GM23338 (cell line): ENCODE results near the gene RNF217. TPM values are rescaled to one million over a fixed set of nuclear protein-coding genes. Genes with fewer than 3 reads are reported as not detected.

Experiments
- ATAC-seq: fragments of 200-7000 bp; cut with Tn5 transposase; 3 replicates; pipeline ENCODE4 v1.9.1; 2020
- DNase-seq: peaks from one replicate; pipeline ENCODE4 v3.0.0-alpha.2; 2015; ENCODE audit warnings: low spot score
- H2AFZ ChIP-seq: fragments of 200-600 bp; sonication (generic); 2 replicates; pipeline ENCODE4 v1.8.0; 2016; ENCODE audit warnings: antibody characterized with exemption, mild to moderate bottlenecking, moderate library complexity
- H3F3A ChIP-seq: fragments of 200-600 bp; sonication (generic); replicated peaks from 2 replicates; pipeline ENCODE4 v1.8.0; 2017; ENCODE audit warnings: antibody characterized with exemption, mixed run types, low read depth
- H3K27ac ChIP-seq: fragments of 200-600 bp; sonication (generic); 2 replicates; pipeline ENCODE4 v1.6.1; 2016; ENCODE audit warnings: low read depth
- H3K27me3 ChIP-seq: fragments of 200-600 bp; sonication (generic); 2 replicates; pipeline ENCODE4 v1.8.0; 2016; ENCODE audit warnings: mild to moderate bottlenecking, mixed run types, moderate library complexity; ENCODE audit not compliant: insufficient read depth
- H3K36me3 ChIP-seq: fragments of 200-600 bp; sonication (generic); 2 replicates; pipeline ENCODE4 v1.8.0; 2016; ENCODE audit warnings: mild to moderate bottlenecking; ENCODE audit not compliant: insufficient read depth
- H3K4me1 ChIP-seq: fragments of 200-600 bp; sonication (generic); 2 replicates; pipeline ENCODE4 v1.8.0; 2016; ENCODE audit warnings: mild to moderate bottlenecking, moderate library complexity; ENCODE audit not compliant: insufficient read depth
- H3K4me2 ChIP-seq: fragments of 200-600 bp; sonication (generic); 2 replicates; pipeline ENCODE4 v1.7.1; 2017; ENCODE audit warnings: mixed run types
- H3K4me3 ChIP-seq: fragments of 200-600 bp; sonication (generic); 2 replicates; pipeline ENCODE4 v1.6.1; 2016; ENCODE audit warnings: mixed run types
- H3K79me2 ChIP-seq: fragments of 200-600 bp; sonication (generic); replicated peaks from 2 replicates; pipeline ENCODE4 v1.8.0; 2017; ENCODE audit warnings: mild to moderate bottlenecking; ENCODE audit not compliant: insufficient read depth
- H3K9me2 ChIP-seq: fragments of 200-600 bp; sonication (generic); 2 replicates; pipeline ENCODE4 v1.8.0; 2017; ENCODE audit not compliant: insufficient read depth
- H4K20me1 ChIP-seq: fragments of 200-600 bp; sonication (generic); replicated peaks from 2 replicates; pipeline ENCODE4 v1.8.0; 2017; ENCODE audit warnings: mild to moderate bottlenecking; ENCODE audit not compliant: insufficient read depth
- H3K27ac Mint-ChIP-seq: 2 replicates; pipeline ENCODE4 v1.8.0; 2020; ENCODE audit warnings: inconsistent platforms, mild to moderate bottlenecking, moderate library complexity, mixed read lengths
- H3K27me3 Mint-ChIP-seq: 3 replicates; pipeline ENCODE4 v1.8.0; 2022; ENCODE audit warnings: low read depth, mild to moderate bottlenecking, moderate library complexity, mixed read lengths, inconsistent platforms; ENCODE audit not compliant: insufficient read depth, poor library complexity
- H3K36me3 Mint-ChIP-seq: 3 replicates; pipeline ENCODE4 v1.8.0; 2021; ENCODE audit warnings: low read depth, mild to moderate bottlenecking, inconsistent platforms, moderate library complexity, mixed read lengths
- H3K4me1 Mint-ChIP-seq: 3 replicates; pipeline ENCODE4 v1.8.0; 2020; ENCODE audit warnings: mild to moderate bottlenecking, inconsistent platforms, mixed read lengths
- H3K4me3 Mint-ChIP-seq: 3 replicates; pipeline ENCODE4 v1.8.0; 2021; ENCODE audit warnings: moderate library complexity, mild to moderate bottlenecking, inconsistent platforms, mixed read lengths
- H3K9me3 Mint-ChIP-seq: 3 replicates; pipeline ENCODE4 v1.8.0; 2020; ENCODE audit warnings: moderate library complexity, mild to moderate bottlenecking, inconsistent platforms, mixed read lengths
- EZH2 ChIP-seq: fragments of 200-600 bp; sonication (generic); IDR thresholded peaks from one replicate; pipeline ENCODE4 v1.8.0; 2017; ENCODE audit warnings: antibody characterized with exemption, mild to moderate bottlenecking, low read depth; ENCODE audit not compliant: unreplicated experiment
- JUNB ChIP-seq: IDR thresholded peaks from one replicate; pipeline ENCODE4 v1.6.1; 2016; ENCODE audit warnings: antibody characterized with exemption; ENCODE audit not compliant: unreplicated experiment
- STAT1 ChIP-seq: IDR thresholded peaks from one replicate; pipeline ENCODE4 v1.6.1; 2016; ENCODE audit warnings: antibody characterized with exemption; ENCODE audit not compliant: unreplicated experiment
- ZNF331 ChIP-seq: fragments of 250-450 bp; sonication (Bioruptor Pico); IDR thresholded peaks from 2 replicates; pipeline ENCODE4 v1.5.0; 2020; ENCODE audit warnings: low read depth, mild to moderate bottlenecking, moderate library complexity
- polyA plus RNA-seq: library from polyadenylated mRNA; unstranded; fragments of >200 nt; fragmentation: Nextera tagmentation; extraction: Ambion mirVana; gene quantifications from 2 replicates; pipeline ENCODE4 v1.2.1, GENCODE V29; 2016
- total RNA-seq: library from RNA; depleted of rRNA; stranded (reverse); fragments of >200 nt; shearing (Covaris generic); gene quantifications from 2 replicates; pipeline ENCODE4 v1.2.3, GENCODE V29; 2014
- TF ChIP-seq, protein P1 (sequence below), 2 experiments: fragments of 200-600 bp in 1 of 2; sonication (generic) in 1 of 2; conservative IDR thresholded peaks; 2 replicates each; pipeline versions ENCODE4 v1.5.1 to v1.6.1; 2016 to 2017; ENCODE audit warnings: antibody characterized with exemption in 2 of 2, low read depth in 2 of 2, mild to moderate bottlenecking in 2 of 2, moderate library complexity in 1 of 2
- TF ChIP-seq, protein P2 (sequence below): fragments of 250-450 bp; sonication (Bioruptor Pico); IDR thresholded peaks from 2 replicates; pipeline ENCODE4 v1.5.0; 2020; ENCODE audit warnings: mild to moderate bottlenecking, moderate library complexity
- TF ChIP-seq, protein P3 (sequence below): IDR thresholded peaks from one replicate; pipeline ENCODE4 v1.6.1; 2018; ENCODE audit warnings: antibody characterized with exemption; ENCODE audit not compliant: unreplicated experiment

RNF217 gene
- total and polyA plus RNA-seq, 2 experiments from 2014 or later, result 1.7 to 6.2 TPM

DNA sequence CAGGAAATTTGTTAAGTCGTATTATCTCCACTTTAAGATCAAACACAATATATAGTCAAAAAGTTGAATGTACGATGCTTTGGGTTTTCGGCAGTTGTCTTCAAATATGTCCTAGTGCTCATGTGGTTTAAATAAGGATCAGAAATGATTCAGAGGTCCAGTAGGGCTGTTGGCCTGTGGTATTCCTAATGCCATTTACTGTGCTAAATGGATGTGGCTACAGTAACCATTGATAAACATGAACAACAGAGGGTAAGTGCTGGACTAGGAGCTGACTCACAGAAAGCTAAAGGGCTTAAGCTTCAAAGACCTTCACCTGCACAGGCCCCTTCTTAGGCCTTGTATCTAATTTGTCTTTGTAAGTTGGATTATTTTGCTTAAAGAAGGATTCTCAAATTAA is 110.8 kb downstream of the RNF217 start (continued):
- TF ChIP-seq, protein P1, sequence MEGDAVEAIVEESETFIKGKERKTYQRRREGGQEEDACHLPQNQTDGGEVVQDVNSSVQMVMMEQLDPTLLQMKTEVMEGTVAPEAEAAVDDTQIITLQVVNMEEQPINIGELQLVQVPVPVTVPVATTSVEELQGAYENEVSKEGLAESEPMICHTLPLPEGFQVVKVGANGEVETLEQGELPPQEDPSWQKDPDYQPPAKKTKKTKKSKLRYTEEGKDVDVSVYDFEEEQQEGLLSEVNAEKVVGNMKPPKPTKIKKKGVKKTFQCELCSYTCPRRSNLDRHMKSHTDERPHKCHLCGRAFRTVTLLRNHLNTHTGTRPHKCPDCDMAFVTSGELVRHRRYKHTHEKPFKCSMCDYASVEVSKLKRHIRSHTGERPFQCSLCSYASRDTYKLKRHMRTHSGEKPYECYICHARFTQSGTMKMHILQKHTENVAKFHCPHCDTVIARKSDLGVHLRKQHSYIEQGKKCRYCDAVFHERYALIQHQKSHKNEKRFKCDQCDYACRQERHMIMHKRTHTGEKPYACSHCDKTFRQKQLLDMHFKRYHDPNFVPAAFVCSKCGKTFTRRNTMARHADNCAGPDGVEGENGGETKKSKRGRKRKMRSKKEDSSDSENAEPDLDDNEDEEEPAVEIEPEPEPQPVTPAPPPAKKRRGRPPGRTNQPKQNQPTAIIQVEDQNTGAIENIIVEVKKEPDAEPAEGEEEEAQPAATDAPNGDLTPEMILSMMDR (conservative IDR thresholded peaks at IDR 0.05; ENCODE audit: low read depth in 2 of 2), result no peak
- no peak for TF ChIP-seq STAT1
- TF ChIP-seq, protein P2, sequence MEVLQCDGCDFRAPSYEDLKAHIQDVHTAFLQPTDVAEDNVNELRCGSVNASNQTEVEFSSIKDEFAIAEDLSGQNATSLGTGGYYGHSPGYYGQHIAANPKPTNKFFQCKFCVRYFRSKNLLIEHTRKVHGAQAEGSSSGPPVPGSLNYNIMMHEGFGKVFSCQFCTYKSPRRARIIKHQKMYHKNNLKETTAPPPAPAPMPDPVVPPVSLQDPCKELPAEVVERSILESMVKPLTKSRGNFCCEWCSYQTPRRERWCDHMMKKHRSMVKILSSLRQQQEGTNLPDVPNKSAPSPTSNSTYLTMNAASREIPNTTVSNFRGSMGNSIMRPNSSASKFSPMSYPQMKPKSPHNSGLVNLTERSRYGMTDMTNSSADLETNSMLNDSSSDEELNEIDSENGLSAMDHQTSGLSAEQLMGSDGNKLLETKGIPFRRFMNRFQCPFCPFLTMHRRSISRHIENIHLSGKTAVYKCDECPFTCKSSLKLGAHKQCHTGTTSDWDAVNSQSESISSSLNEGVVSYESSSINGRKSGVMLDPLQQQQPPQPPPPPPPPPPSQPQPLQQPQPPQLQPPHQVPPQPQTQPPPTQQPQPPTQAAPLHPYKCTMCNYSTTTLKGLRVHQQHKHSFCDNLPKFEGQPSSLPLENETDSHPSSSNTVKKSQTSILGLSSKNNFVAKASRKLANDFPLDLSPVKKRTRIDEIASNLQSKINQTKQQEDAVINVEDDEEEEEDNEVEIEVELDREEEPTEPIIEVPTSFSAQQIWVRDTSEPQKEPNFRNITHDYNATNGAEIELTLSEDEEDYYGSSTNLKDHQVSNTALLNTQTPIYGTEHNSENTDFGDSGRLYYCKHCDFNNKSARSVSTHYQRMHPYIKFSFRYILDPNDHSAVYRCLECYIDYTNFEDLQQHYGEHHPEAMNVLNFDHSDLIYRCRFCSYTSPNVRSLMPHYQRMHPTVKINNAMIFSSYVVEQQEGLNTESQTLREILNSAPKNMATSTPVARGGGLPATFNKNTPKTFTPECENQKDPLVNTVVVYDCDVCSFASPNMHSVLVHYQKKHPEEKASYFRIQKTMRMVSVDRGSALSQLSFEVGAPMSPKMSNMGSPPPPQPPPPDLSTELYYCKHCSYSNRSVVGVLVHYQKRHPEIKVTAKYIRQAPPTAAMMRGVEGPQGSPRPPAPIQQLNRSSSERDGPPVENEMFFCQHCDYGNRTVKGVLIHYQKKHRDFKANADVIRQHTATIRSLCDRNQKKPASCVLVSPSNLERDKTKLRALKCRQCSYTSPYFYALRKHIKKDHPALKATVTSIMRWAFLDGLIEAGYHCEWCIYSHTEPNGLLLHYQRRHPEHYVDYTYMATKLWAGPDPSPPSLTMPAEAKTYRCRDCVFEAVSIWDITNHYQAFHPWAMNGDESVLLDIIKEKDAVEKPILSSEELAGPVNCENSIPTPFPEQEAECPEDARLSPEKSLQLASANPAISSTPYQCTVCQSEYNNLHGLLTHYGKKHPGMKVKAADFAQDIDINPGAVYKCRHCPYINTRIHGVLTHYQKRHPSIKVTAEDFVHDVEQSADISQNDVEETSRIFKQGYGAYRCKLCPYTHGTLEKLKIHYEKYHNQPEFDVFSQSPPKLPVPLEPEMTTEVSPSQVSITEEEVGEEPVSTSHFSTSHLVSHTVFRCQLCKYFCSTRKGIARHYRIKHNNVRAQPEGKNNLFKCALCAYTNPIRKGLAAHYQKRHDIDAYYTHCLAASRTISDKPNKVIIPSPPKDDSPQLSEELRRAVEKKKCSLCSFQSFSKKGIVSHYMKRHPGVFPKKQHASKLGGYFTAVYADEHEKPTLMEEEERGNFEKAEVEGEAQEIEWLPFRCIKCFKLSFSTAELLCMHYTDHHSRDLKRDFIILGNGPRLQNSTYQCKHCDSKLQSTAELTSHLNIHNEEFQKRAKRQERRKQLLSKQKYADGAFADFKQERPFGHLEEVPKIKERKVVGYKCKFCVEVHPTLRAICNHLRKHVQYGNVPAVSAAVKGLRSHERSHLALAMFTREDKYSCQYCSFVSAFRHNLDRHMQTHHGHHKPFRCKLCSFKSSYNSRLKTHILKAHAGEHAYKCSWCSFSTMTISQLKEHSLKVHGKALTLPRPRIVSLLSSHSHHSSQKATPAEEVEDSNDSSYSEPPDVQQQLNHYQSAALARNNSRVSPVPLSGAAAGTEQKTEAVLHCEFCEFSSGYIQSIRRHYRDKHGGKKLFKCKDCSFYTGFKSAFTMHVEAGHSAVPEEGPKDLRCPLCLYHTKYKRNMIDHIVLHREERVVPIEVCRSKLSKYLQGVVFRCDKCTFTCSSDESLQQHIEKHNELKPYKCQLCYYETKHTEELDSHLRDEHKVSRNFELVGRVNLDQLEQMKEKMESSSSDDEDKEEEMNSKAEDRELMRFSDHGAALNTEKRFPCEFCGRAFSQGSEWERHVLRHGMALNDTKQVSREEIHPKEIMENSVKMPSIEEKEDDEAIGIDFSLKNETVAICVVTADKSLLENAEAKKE (CRISPR knock-in tag), result no peak

- DNase-seq, result no peak
- Mint-ChIP-seq H3K27ac (no peak overlapping the region), H3K27me3 (peaks cover 1% of the 10 kb centered on the region), H3K9me3 (no peaks in the 10 kb centered on the region; the same call in 2 of the 3 replicates), H3K4me3 (no peak overlapping the region), H3K36me3 (no peaks in the 10 kb centered on the region), H3K4me1 (peaks cover 12% of the 10 kb centered on the region)
- H3K4me3 ChIP-seq, result no peak overlapping the region
- H3K79me2 ChIP-seq, result no peaks in the 10 kb centered on the region
- H3F3A ChIP-seq, result no peaks in the 10 kb centered on the region
- 0 out of 2 replicates have a peak, but pooled peaks cover 9% of the 10 kb centered on the region for H3K4me1 ChIP-seq
- no peaks in the 10 kb centered on the region for H3K36me3 ChIP-seq
- H3K27me3 ChIP-seq, result no peaks in the 10 kb centered on the region
- no peaks in the 10 kb centered on the region for H3K9me2 ChIP-seq
- ATAC-seq, result no peak
- no peak overlapping the region for H3K27ac ChIP-seq
- H4K20me1 ChIP-seq, result no peaks in the 10 kb centered on the region
- H2AFZ ChIP-seq, result no peak overlapping the region
- H3K4me2 ChIP-seq, result no peak overlapping the region
- TF ChIP-seq JUNB (no peak), STAT1 (no peak), EZH2 (no peak), ZNF331 (no peak)
- TF ChIP-seq, protein P3, sequence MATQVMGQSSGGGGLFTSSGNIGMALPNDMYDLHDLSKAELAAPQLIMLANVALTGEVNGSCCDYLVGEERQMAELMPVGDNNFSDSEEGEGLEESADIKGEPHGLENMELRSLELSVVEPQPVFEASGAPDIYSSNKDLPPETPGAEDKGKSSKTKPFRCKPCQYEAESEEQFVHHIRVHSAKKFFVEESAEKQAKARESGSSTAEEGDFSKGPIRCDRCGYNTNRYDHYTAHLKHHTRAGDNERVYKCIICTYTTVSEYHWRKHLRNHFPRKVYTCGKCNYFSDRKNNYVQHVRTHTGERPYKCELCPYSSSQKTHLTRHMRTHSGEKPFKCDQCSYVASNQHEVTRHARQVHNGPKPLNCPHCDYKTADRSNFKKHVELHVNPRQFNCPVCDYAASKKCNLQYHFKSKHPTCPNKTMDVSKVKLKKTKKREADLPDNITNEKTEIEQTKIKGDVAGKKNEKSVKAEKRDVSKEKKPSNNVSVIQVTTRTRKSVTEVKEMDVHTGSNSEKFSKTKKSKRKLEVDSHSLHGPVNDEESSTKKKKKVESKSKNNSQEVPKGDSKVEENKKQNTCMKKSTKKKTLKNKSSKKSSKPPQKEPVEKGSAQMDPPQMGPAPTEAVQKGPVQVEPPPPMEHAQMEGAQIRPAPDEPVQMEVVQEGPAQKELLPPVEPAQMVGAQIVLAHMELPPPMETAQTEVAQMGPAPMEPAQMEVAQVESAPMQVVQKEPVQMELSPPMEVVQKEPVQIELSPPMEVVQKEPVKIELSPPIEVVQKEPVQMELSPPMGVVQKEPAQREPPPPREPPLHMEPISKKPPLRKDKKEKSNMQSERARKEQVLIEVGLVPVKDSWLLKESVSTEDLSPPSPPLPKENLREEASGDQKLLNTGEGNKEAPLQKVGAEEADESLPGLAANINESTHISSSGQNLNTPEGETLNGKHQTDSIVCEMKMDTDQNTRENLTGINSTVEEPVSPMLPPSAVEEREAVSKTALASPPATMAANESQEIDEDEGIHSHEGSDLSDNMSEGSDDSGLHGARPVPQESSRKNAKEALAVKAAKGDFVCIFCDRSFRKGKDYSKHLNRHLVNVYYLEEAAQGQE, result no peak
These were observed 111.9 kb downstream of the RNF217 start for GRCh38 chr6:125074120-125074519.
